ENCODE data around the gene ANKRD9. TPM values are rescaled to one million over a fixed set of nuclear protein-coding genes. Genes with fewer than 3 reads are reported as not detected.
A peak's percentile ranks its signal among the peaks of the same experiment; 100 is the strongest.

Gene ANKRD9
- total RNA-seq, 1 experiment from 2014 or later = 20.5 TPM

DNA sequence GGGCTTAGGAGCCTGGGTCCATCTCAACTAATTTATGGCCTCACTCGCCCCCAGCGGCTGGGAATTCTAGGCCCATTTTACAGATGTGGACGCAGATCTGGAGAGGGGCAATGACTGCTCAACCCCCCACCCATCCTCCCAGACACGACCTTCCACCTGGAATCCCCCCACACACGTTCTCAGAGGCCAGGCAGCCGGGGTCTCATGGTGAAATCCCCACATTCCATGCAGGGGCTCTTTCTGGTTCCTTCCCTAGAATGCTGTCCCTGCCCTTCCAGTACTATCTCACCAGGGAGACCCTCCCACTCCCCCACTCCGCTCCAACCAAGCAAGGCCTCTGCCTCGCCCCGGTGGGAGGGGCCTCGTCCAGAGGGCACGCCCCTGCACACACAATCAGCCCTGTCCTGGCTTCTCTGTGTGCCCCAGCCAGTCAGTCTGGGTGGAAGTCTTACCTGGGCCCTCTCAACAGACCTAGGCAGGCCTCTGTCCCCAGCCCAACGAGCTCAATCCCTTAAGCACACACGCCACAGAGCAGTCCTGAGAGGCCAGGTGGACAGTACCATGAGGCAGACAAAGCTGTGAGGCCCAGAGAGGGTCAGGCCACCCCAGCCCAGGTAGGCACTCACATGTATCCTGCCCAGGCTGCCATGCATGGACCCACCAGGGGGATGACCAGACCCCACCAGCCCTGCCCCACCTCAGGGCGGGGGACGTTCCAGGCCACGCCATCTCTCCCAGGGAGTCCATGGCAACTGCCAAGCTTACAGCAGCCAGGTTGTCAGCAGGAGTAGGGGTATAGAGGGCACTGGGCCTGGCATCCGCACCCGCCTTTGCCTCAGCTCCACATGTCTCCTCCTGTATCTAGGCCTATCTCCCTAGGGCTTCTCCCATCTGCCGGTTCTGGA, 1.3 kb upstream of the ANKRD9 start:
- H3K27me3 ChIP-seq = no peaks in the 10 kb centered on the region
- peak overlapping the region; percentile 92 for H3K27ac ChIP-seq
- no peaks in the 10 kb centered on the region; the same call in 1 of the 2 replicates for H3K36me3 ChIP-seq
- no peaks in the 10 kb centered on the region for H3K4me1 ChIP-seq
- peak overlapping the region; percentile 84 for H3K4me3 ChIP-seq
- DNase-seq = peak; percentile 89 to 90
- H3K9me3 ChIP-seq (replicated peaks) = no peaks in the 10 kb centered on the region

- no peaks in the 10 kb centered on the region for H3K9me3 ChIP-seq (replicated peaks)
- H3K4me1 ChIP-seq = no peaks in the 10 kb centered on the region
- H3K27me3 ChIP-seq = no peaks in the 10 kb centered on the region
- peak overlapping the region; percentile 81 for H3K4me3 ChIP-seq
- peak in 1 of 2 experiments; percentile 44 for DNase-seq
- H3K36me3 ChIP-seq = no peaks in the 10 kb centered on the region; the same call in 1 of the 2 replicates
- H3K27ac ChIP-seq = peak overlapping the region; percentile 16; the same call in 1 of the 2 replicates
These were observed 516 bp downstream of the ANKRD9 start for GRCh38 chr14:102508774-102509745.

DNA sequence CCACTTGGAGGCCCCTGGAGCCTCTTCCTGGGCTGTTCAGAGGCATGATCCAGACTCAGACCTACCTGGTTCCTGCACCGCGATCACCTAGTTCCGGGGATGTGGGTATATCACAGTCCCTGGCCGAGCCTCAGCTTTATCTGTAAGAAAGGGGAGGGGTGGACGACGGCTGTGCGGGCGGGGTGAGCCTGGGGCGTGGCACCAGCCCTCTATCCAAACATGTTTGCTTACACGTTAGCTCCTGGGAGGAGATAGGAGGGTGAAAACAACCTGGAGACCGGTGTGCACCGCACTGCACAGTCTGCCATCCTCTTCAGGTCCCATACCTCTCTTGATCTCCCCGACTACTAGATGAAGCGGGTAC, 1.2 kb downstream of the ANKRD9 start:
- no peaks in the 10 kb centered on the region; the same call in 1 of the 2 replicates for H3K36me3 ChIP-seq
- H3K27me3 ChIP-seq = no peaks in the 10 kb centered on the region
- DNase-seq = no peak
- no peaks in the 10 kb centered on the region for H3K4me1 ChIP-seq
- peak overlapping the region; percentile 81 for H3K4me3 ChIP-seq
- H3K9me3 ChIP-seq (replicated peaks) = no peaks in the 10 kb centered on the region
- H3K27ac ChIP-seq = no peak overlapping the region

- no peaks in the 10 kb centered on the region for H3K27me3 ChIP-seq
- DNase-seq = no peak
- H3K4me3 ChIP-seq = no peak overlapping the region
- H3K27ac ChIP-seq = no peak overlapping the region
- H3K9me3 ChIP-seq (replicated peaks) = no peaks in the 10 kb centered on the region
- H3K36me3 ChIP-seq = no peaks in the 10 kb centered on the region; the same call in 1 of the 2 replicates
- H3K4me1 ChIP-seq = no peaks in the 10 kb centered on the region
These were observed 1.7 kb downstream of the ANKRD9 start for GRCh38 chr14:102507857-102508312.

DNA sequence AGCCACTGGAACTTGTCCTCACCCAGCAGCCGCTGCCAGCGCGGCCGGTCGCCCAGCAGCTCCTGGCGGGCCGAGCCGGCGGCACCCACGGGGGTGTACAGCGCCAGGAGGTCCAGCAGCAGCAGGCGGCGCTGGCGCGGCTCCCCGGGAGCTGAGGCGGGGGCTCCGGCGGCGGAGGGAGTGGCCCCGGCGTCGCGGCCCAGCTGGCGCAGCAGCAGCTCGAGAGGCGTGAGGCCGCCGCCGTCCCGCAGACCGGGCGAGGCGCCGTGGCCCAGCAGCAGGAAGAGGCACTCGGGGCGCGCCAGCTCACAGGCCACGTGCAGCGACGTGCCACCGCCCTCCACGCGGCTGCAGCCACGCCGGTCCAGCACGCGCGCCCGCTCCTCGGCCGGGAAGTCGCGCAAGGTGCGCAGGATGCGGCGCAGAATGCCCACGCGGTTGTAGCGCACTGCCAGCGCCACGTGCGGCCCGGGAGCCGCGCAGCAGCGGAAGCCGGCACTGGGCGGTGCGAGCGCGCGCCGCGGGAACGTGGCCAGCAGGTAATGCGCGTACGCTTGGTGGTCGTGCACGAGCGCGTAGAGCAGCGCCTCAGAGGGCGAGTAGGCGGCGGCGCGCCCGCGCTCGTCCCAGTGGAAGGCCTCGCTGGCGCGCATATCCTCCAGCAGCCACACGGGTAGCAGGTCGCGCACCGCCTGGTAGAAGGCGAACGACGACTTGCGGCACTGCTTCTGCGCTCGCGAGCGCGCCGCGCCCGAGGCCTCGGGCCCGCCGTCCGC, 2.3 kb downstream of the ANKRD9 start:
- no peak overlapping the region for H3K27ac ChIP-seq
- no peaks in the 10 kb centered on the region for H3K4me1 ChIP-seq
- H3K27me3 ChIP-seq = no peaks in the 10 kb centered on the region
- H3K4me3 ChIP-seq = no peak overlapping the region
- H3K9me3 ChIP-seq (replicated peaks) = no peaks in the 10 kb centered on the region
- no peaks in the 10 kb centered on the region; the same call in 1 of the 2 replicates for H3K36me3 ChIP-seq
- no peak for DNase-seq

GRCh38 chr14:102506626-102506925, 3.0 kb downstream of the ANKRD9 start:
- no peaks in the 10 kb centered on the region; the same call in 1 of the 2 replicates for H3K36me3 ChIP-seq
- no peaks in the 10 kb centered on the region for H3K4me1 ChIP-seq
- DNase-seq = no peak

DNA sequence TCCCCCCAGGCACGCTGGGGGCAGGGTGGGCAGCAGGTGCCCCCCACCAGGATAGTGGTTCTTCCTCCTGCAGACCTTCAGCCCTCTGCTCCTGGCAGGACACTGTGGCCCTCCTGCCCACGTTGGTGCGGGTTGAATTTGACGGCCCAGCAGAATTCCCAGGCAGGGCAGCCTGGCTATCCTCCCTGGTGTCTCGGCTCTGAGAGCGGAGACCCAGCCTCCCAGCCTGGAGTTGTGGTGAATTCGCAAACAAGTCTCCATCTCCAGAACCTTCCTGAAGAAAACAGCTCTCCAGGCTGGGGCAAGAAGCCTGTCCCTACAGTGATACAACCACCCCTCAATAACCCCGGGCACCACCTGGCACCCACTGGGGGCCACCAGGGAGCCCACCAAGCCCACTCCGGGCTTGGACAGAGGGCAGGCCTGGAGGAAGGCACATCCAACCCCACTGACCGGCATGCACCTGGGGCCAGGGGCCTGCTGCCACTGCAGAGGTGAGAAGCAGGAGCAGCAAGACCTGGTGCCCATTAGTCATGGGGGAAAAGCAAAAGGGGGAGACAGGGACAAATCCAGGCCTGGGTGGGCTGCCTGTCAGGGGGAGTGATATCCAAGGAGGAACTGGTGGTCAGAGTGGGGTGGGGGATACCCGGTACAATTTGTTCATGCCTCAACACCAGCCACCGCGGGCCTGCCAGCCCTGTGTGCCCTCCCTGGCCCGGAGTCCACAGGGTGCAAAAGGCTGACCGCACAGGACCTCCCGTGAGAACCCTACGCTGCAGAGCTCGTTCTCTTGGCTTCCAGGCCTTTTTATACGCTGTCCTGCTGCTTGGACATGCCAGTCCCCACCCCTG, 3.6 kb downstream of the ANKRD9 start:
- Histone ChIP-seq H3K4me1 (no peaks in the 10 kb centered on the region), H3K36me3 (no peaks in the 10 kb centered on the region; the same call in 1 of the 2 replicates), H3K9me3 (replicated peaks) (no peaks in the 10 kb centered on the region), H3K27ac (no peak overlapping the region), H3K27me3 (no peaks in the 10 kb centered on the region), H3K4me3 (no peak overlapping the region)
- DNase-seq = no peak

More at GRCh38 chr14:102506626-102506925, 3.0 kb downstream of the ANKRD9 start:
- Histone ChIP-seq H3K27me3 (no peaks in the 10 kb centered on the region), H3K27ac (no peak overlapping the region), H3K9me3 (replicated peaks) (no peaks in the 10 kb centered on the region), H3K4me3 (no peak overlapping the region)

DNA sequence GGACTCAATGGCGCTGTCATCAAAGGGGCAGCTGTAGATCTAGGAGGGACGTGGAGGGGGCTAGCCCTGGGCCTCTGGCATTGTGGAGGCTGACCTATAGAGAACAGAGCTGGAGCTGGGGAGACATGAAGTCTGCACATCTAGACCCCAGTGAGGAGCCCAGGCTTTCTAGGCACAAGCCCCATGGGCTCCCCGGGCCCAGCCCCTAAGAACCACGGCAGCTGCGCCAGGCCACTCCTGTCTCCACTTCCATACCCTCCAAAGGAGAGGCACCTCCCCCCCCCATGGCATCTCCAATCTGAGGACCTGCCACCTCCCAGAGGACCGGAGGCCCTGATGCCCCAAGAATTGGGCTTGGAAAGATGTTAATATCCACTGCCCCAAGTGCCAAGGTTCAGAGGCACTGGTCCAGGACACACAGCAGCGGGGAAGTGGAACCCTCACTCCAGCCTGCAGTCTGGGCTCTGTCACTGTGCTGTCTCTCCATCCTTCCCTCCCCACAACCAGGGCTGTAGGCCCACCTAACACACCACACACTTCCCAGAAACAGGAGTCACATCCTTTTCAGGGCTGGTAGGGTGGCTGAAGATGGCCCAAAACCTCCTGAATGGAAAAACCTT, 4.5 kb downstream of the ANKRD9 start:
- Histone ChIP-seq H3K4me3 (no peak overlapping the region), H3K9me3 (replicated peaks) (no peaks in the 10 kb centered on the region), H3K27me3 (no peaks in the 10 kb centered on the region), H3K4me1 (0 out of 2 replicates have a peak, but pooled peaks cover 2% of the 10 kb centered on the region), H3K27ac (no peak overlapping the region), H3K36me3 (no peaks in the 10 kb centered on the region; the same call in 1 of the 2 replicates)
- no peak for DNase-seq

DNA sequence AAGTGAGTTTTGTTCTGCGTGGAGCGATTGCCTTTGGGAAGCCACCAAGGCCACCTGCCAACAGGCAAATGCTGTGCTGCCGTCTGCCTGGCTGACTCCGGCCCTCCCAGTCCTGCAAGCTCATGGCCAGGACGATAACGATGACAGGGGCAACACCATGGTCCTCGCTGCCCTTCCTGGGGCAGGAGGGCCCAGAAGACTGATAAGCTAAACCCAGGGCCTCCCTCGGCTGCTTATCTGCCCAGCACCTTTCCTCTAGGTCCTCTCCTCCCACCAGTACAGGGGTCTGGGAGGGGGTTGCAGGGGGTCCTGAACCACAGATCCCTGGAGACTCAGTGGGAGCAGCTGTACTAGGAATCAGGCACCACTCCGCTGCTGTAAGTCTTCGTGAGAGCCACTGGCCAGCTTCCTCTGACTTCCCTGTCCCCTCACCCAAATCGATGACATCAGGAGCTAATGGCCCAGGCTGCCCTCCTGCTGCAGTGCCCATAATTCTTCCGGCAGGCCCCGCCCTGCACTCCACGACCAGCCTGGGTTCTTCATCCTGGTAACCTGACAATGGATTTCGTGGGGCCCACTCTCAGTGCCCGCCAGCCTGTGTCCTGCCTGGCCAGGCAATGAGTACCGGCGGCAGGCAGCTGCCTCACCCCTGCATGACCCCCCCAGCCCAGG, 5.1 kb downstream of the ANKRD9 start:
- Histone ChIP-seq H3K4me3 (no peak overlapping the region), H3K27ac (no peak overlapping the region), H3K9me3 (replicated peaks) (no peaks in the 10 kb centered on the region), H3K4me1 (0 out of 2 replicates have a peak, but pooled peaks cover 2% of the 10 kb centered on the region), H3K36me3 (no peaks in the 10 kb centered on the region; the same call in 1 of the 2 replicates), H3K27me3 (no peaks in the 10 kb centered on the region)
- DNase-seq = no peak

GRCh38 chr14:102503641-102504327, 5.8 kb downstream of the ANKRD9 start:
- Histone ChIP-seq H3K4me3 (no peak overlapping the region), H3K27ac (no peak overlapping the region), H3K4me1 (0 out of 2 replicates have a peak, but pooled peaks cover 2% of the 10 kb centered on the region), H3K27me3 (no peaks in the 10 kb centered on the region), H3K36me3 (no peaks in the 10 kb centered on the region; the same call in 1 of the 2 replicates), H3K9me3 (replicated peaks) (no peaks in the 10 kb centered on the region)
- DNase-seq = no peak

GRCh38 chr14:102502571-102502970, 7.0 kb downstream of the ANKRD9 start:
- Histone ChIP-seq H3K4me1 (0 out of 2 replicates have a peak, but pooled peaks cover 2% of the 10 kb centered on the region), H3K9me3 (replicated peaks) (no peaks in the 10 kb centered on the region), H3K4me3 (no peak overlapping the region), H3K27ac (no peak overlapping the region), H3K27me3 (no peaks in the 10 kb centered on the region), H3K36me3 (no peaks in the 10 kb centered on the region; the same call in 1 of the 2 replicates)
- DNase-seq = no peak

GRCh38 chr14:102501751-102502315, 7.7 kb downstream of the ANKRD9 start:
- no peaks in the 10 kb centered on the region for H3K27me3 ChIP-seq
- H3K36me3 ChIP-seq = no peaks in the 10 kb centered on the region; the same call in 1 of the 2 replicates
- H3K27ac ChIP-seq = no peak overlapping the region
- H3K9me3 ChIP-seq (replicated peaks) = no peaks in the 10 kb centered on the region
- no peak for DNase-seq
- H3K4me3 ChIP-seq = no peak overlapping the region
- H3K4me1 ChIP-seq = 0 out of 2 replicates have a peak, but pooled peaks cover 2% of the 10 kb centered on the region

Measured in SJCRH30 (cell line).